PC-3 (cell line): ENCODE measurements around the gene TM9SF4. TPM values are rescaled to one million over a fixed set of nuclear protein-coding genes. Genes with fewer than 3 reads are reported as not detected.
A peak's percentile ranks its signal among the peaks of the same experiment; 100 is the strongest.

ENCODE experiments used
- ATAC-seq: fragments of 200-7000 bp; cut with Tn5 transposase; 2 replicates; pipeline ENCODE4 v1.9.1; 2020; ENCODE audit warnings: mild to moderate bottlenecking, moderate library complexity
- BruUV-seq: library from RNA; stranded (reverse); fragments of 400-500 nt; replicated peaks from 2 replicates; lab custom pipeline; 2021; lab: Mats Ljungman, UMichigan
- CTCF ChIA-PET: fragments of 300-600 bp; sonication (Branson Sonifier 250); formaldehyde crosslinking; loops from one replicate; lab custom pipeline; 2022; ENCODE audit warnings: antibody characterized with exemption; lab: Charles Lee
- POLR2A ChIA-PET: fragments of 300-600 bp; sonication (Branson Sonifier 250); formaldehyde crosslinking; loops from one replicate; lab custom pipeline; 2022; ENCODE audit warnings: antibody characterized with exemption; ENCODE audit not compliant: unreplicated experiment; lab: Charles Lee
- DNase-seq: peaks from one replicate; pipeline ENCODE4 v3.0.0-alpha.2; 2015
- H2AFZ ChIP-seq: fragments of 300-600 bp; sonication (generic); 2 replicates; pipeline ENCODE4 v1.6.0; 2016; ENCODE audit warnings: antibody characterized with exemption, low read length
- H3F3A ChIP-seq: fragments of 300-600 bp; sonication (generic); one replicate; pipeline ENCODE4 v1.6.0; 2017; ENCODE audit warnings: antibody characterized with exemption, low read length, control low read depth, mild to moderate bottlenecking; ENCODE audit not compliant: unreplicated experiment
- H3K27ac ChIP-seq: fragments of 300-600 bp; sonication (generic); 2 replicates; pipeline ENCODE4 v1.5.1; 2016; ENCODE audit warnings: mild to moderate bottlenecking, low read length
- H3K27me3 ChIP-seq: fragments of 300-600 bp; sonication (generic); 2 replicates; pipeline ENCODE4 v1.6.1; 2016; ENCODE audit warnings: low read length, mixed read lengths
- H3K36me3 ChIP-seq: fragments of 300-600 bp; sonication (generic); 2 replicates; pipeline ENCODE4 v1.6.1; 2016; ENCODE audit warnings: low read depth, mixed run types, low read length, mixed read lengths
- H3K4me1 ChIP-seq: fragments of 300-600 bp; sonication (generic); 2 replicates; pipeline ENCODE4 v1.5.1; 2016; ENCODE audit warnings: low read length; ENCODE audit not compliant: insufficient read depth
- H3K4me2 ChIP-seq: fragments of 300-600 bp; sonication (generic); 2 replicates; pipeline ENCODE4 v1.6.0; 2016; ENCODE audit warnings: low read length
- H3K4me3 ChIP-seq: fragments of 300-600 bp; sonication (generic); 2 replicates; pipeline ENCODE4 v1.5.1; 2016; ENCODE audit warnings: mild to moderate bottlenecking, low read length, mixed read lengths
- H3K79me2 ChIP-seq: fragments of 300-600 bp; sonication (generic); 2 replicates; pipeline ENCODE4 v1.6.1; 2017; ENCODE audit warnings: low read length, mixed read lengths
- H3K9ac ChIP-seq: fragments of 300-600 bp; sonication (generic); 2 replicates; pipeline ENCODE4 v1.6.0; 2016; ENCODE audit warnings: mild to moderate bottlenecking, low read length
- H3K9me2 ChIP-seq: fragments of 300-600 bp; sonication (generic); replicated peaks from 2 replicates; pipeline ENCODE4 v1.6.1; 2016; ENCODE audit warnings: mixed run types, low read length, mixed read lengths
- H3K9me3 ChIP-seq: fragments of 300-600 bp; sonication (generic); 2 replicates; pipeline ENCODE4 v1.6.1; 2016; ENCODE audit warnings: low read length, mixed read lengths
- H4K20me1 ChIP-seq: fragments of 300-600 bp; sonication (generic); 2 replicates; pipeline ENCODE4 v1.6.1; 2016; ENCODE audit warnings: low read length, mixed read lengths
- EZH2 ChIP-seq: fragments of 300-600 bp; sonication (generic); IDR thresholded peaks from one replicate; pipeline ENCODE4 v1.6.1; 2017; ENCODE audit warnings: antibody characterized with exemption, mild to moderate bottlenecking, low read length; ENCODE audit not compliant: unreplicated experiment
- EZH2phosphoT487 ChIP-seq: fragments of 300-600 bp; sonication (generic); IDR thresholded peaks from 2 replicates; pipeline ENCODE4 v1.6.1; 2018; ENCODE audit warnings: mild to moderate bottlenecking, antibody characterized with exemption, low read length, borderline replicate concordance
- intact Hi-C: fragments of 100-400 bp; cut with micrococcal nuclease; formaldehyde crosslinking; loops from 2 replicates; pipeline ENCODE4 v1.9.0; 2023
- total RNA-seq: library from RNA; depleted of rRNA; stranded (reverse); fragments of >200 nt; gene quantifications from 2 replicates; pipeline ENCODE4 v1.2.3, GENCODE V29; 2014
- TF ChIP-seq, protein P1 (sequence below): fragments of 300-600 bp; sonication (generic); conservative IDR thresholded peaks from 2 replicates; pipeline ENCODE4 v1.5.1; 2017; ENCODE audit warnings: antibody characterized with exemption, low read depth, mild to moderate bottlenecking, low read length

TM9SF4 gene
- total RNA-seq, 1 experiment from 2014 or later = 32.6 TPM

DNA sequence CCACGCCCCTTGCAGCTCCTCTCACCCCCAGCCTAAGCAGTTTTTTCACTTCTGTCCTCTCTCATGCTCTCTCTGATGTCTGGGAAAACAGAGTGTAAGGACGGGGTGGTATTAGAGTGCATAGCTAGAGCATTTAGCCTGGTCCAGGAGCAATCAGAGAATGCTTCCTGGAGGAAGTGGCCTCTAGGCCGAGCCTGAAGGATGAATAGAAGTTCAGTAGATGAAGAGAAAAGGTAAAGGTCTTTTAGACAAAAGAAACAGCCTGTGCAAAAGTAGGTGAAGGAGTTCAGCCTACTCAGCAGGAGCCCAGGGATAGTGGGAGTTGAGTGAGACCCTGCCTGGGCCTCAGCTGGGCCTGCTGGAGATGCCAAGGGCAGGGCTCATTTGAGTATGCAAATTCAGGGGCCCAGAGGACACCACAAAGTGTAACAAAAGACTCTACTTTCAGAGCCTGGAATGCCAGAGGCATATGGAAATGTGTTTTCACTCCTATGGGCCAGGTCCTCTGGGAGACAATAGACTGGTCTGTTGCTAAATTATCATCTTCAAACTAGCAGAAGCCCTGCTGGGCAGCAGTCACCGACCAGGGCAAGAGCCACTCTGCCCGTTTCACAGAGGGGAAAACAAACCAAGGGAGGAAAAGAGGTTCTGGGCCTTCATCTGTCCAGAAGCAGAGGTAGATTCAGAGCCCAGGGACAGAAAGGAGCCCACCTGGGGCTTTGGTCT lies 19.7 kb upstream of the TM9SF4 start:
- TF ChIP-seq, protein P1, sequence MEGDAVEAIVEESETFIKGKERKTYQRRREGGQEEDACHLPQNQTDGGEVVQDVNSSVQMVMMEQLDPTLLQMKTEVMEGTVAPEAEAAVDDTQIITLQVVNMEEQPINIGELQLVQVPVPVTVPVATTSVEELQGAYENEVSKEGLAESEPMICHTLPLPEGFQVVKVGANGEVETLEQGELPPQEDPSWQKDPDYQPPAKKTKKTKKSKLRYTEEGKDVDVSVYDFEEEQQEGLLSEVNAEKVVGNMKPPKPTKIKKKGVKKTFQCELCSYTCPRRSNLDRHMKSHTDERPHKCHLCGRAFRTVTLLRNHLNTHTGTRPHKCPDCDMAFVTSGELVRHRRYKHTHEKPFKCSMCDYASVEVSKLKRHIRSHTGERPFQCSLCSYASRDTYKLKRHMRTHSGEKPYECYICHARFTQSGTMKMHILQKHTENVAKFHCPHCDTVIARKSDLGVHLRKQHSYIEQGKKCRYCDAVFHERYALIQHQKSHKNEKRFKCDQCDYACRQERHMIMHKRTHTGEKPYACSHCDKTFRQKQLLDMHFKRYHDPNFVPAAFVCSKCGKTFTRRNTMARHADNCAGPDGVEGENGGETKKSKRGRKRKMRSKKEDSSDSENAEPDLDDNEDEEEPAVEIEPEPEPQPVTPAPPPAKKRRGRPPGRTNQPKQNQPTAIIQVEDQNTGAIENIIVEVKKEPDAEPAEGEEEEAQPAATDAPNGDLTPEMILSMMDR = no peak
- TF ChIP-seq EZH2 = no peak
- TF ChIP-seq EZH2phosphoT487 = no peak
- H3K9me2 ChIP-seq = no peaks in the 10 kb centered on the region
- no peak overlapping the region for H3K4me3 ChIP-seq
- H3K9ac ChIP-seq = no peak overlapping the region
- no peaks in the 10 kb centered on the region for H3F3A ChIP-seq
- BruUV-seq = no TSS peak
- no peaks in the 10 kb centered on the region for H3K36me3 ChIP-seq
- no peak overlapping the region for H3K27ac ChIP-seq
- H3K79me2 ChIP-seq = no peaks in the 10 kb centered on the region
- H3K4me2 ChIP-seq = no peak overlapping the region
- H4K20me1 ChIP-seq = no peaks in the 10 kb centered on the region
- DNase-seq = no peak
- ChIA-PET POLR2A (no interaction called here), CTCF (no interaction called here)
- no peaks in the 10 kb centered on the region for H3K4me1 ChIP-seq
- no peaks in the 10 kb centered on the region for H3K9me3 ChIP-seq
- intact Hi-C loops = no loop called here
- H2AFZ ChIP-seq = no peak overlapping the region
- peaks cover 18% of the 10 kb centered on the region for H3K27me3 ChIP-seq
- ATAC-seq = no peak

DNA sequence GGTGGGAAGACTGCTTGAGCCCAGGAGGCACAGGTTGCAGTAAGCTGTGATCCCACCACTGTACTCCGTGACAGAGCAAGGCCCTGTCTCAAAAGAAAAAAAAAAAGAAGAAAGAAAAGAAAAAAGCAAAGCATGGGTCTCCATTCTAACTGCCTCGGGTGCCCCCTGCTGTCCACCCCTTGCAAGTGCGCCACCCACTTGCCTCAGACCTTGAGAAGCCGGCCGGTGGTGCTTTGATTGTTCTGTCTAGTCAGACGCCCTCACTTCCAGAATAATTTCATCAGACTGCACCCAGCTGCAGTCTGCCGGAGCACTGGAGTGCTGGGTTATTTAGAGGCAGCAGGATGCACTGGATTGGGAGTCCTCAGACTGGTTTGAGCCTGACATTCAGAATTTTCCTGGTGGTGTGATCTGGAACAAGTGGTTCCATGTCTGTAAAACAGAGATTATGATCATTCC lies 17.6 kb upstream of the TM9SF4 start:
- Histone ChIP-seq H3K9me2 (no peaks in the 10 kb centered on the region), H3K27ac (no peak overlapping the region), H3K4me2 (no peak overlapping the region), H3K79me2 (no peaks in the 10 kb centered on the region), H3K9ac (no peak overlapping the region), H4K20me1 (no peaks in the 10 kb centered on the region), H2AFZ (no peak overlapping the region), H3K4me3 (no peak overlapping the region), H3F3A (no peaks in the 10 kb centered on the region), H3K9me3 (no peaks in the 10 kb centered on the region), H3K36me3 (no peaks in the 10 kb centered on the region), H3K27me3 (peaks cover 18% of the 10 kb centered on the region), H3K4me1 (no peaks in the 10 kb centered on the region)
- TF ChIP-seq, protein P1 = peak; percentile 91
- no peak for TF ChIP-seq EZH2
- intact Hi-C loops = loop anchor here (1.0 to 2.0 kb wide), 2 partner anchors 239 to 269 kb away; no protein-coding TSS in a partner anchor
- BruUV-seq = no TSS peak
- POLR2A ChIA-PET = interaction anchor here (0.5 kb wide), 1 partner anchor 17 kb away, joined by 4 read pairs; the partner anchor contains the start of gene TM9SF4
- ATAC-seq (peak; percentile 91), DNase-seq (peak; percentile 81)
- CTCF ChIA-PET = no interaction called here

DNA sequence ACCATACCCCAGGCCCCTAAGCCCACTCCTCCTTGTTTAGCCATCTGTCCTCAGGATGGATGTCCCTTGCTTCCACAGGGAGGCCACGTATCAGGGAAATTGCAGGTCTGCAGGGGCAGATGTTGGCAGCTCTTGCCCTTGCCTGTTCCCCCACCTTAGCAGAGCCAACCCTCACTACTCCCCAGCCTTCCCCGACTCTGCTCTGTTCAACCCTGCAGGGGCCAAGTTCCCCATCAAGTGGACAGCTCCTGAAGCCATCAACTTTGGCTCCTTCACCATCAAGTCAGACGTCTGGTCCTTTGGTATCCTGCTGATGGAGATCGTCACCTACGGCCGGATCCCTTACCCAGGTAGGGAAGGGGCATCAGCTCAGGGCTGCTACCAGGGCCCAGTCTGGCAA lies 10.7 kb upstream of the TM9SF4 start:
- no peaks in the 10 kb centered on the region for H4K20me1 ChIP-seq
- no peak overlapping the region for H3K4me3 ChIP-seq
- no TSS peak for BruUV-seq
- no peak for ATAC-seq
- no peaks in the 10 kb centered on the region for H3F3A ChIP-seq
- H3K9me2 ChIP-seq = no peaks in the 10 kb centered on the region
- H3K27ac ChIP-seq = no peak overlapping the region
- intact Hi-C loops = no loop called here
- POLR2A ChIA-PET = no interaction called here
- no peak for DNase-seq
- no peaks in the 10 kb centered on the region for H3K4me1 ChIP-seq
- CTCF ChIA-PET = no interaction called here
- no peaks in the 10 kb centered on the region for H3K36me3 ChIP-seq
- H3K79me2 ChIP-seq = no peaks in the 10 kb centered on the region
- peaks cover 54% of the 10 kb centered on the region for H3K27me3 ChIP-seq
- no peak overlapping the region for H2AFZ ChIP-seq
- H3K9me3 ChIP-seq = no peaks in the 10 kb centered on the region
- H3K4me2 ChIP-seq = no peak overlapping the region
- H3K9ac ChIP-seq = no peak overlapping the region
- TF ChIP-seq EZH2 (no peak), EZH2phosphoT487 (no peak)
- TF ChIP-seq, protein P1 = no peak
